ENCODE measurements around the gene CBX2. TPM values are rescaled to one million over a fixed set of nuclear protein-coding genes. Genes with fewer than 3 reads are reported as not detected.
A peak's percentile ranks its signal among the peaks of the same experiment; 100 is the strongest.

The CBX2 gene
- total RNA-seq, 3 donors from 2014 or later (not counting 1 experiment from before 2014, with no cell fraction given), result 0.18 to 1.3 TPM; not detected in 1

DNA sequence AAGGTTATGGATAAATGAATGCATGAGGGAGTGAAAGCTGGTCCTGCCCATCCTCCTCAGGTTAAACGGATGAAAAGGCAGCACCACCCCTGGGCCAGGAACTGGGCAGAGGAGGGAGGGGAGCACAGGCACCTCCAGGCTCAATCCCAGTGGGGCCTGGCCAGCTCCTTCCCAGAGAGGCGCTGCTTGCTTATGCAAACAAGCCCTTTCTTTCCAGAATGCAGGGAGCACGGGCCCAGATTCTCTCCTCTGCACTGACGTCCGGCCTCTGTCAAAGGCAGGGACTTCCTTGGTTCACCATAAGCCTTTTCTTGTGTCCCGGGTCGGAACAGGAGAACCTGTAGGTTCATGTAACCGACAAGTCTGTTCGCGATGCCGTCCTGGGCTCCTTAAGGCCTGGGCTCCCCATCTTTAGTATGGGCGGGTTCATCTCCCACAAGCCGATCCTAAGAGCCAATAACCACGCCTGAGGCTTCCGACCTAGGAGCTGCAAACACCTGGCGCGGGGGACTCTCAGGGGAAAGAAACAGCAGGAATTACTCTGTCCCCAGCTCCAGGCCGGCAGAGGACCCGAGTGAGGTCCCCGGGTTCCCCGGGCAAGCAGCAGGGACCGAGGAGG lies 30.9 kb upstream of the CBX2 start:
- peaks cover 19 to 22% of the 10 kb centered on the region in 2 donors for H3K27me3 Mint-ChIP-seq (ENCODE audit: low read depth in 2 of 2)
- H3K27ac Mint-ChIP-seq, result no peak overlapping the region
- DNase-seq (peak in 1 of 2 donors; percentile 28), ATAC-seq (no peak)
- Histone ChIP-seq H3K4me1 (ENCODE audit: control insufficient read depth, insufficient read depth, low read length) (peaks cover 17% of the 10 kb centered on the region), H3K27ac (ENCODE audit: low read length) (no peak overlapping the region), H3K36me3 (ENCODE audit: control insufficient read depth, insufficient read depth, low read length) (no peaks in the 10 kb centered on the region), H3K4me3 (ENCODE audit: low read length) (no peak overlapping the region), H3K27me3 (ENCODE audit: control insufficient read depth, insufficient read depth, low read length) (peaks cover 34% of the 10 kb centered on the region), H3K9me3 (ENCODE audit: control insufficient read depth, insufficient read depth, low read length) (no peaks in the 10 kb centered on the region)
- H3K4me3 Mint-ChIP-seq, result no peak overlapping the region
- TF ChIP-seq, protein P1, sequence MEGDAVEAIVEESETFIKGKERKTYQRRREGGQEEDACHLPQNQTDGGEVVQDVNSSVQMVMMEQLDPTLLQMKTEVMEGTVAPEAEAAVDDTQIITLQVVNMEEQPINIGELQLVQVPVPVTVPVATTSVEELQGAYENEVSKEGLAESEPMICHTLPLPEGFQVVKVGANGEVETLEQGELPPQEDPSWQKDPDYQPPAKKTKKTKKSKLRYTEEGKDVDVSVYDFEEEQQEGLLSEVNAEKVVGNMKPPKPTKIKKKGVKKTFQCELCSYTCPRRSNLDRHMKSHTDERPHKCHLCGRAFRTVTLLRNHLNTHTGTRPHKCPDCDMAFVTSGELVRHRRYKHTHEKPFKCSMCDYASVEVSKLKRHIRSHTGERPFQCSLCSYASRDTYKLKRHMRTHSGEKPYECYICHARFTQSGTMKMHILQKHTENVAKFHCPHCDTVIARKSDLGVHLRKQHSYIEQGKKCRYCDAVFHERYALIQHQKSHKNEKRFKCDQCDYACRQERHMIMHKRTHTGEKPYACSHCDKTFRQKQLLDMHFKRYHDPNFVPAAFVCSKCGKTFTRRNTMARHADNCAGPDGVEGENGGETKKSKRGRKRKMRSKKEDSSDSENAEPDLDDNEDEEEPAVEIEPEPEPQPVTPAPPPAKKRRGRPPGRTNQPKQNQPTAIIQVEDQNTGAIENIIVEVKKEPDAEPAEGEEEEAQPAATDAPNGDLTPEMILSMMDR (IDR thresholded peaks at IDR 0.05), result no peak
- H3K36me3 Mint-ChIP-seq, result no peaks in the 10 kb centered on the region
- intact Hi-C loops (cut with micrococcal nuclease), result loop anchor here (5.0 kb wide), 2 partner anchors 50 to 95 kb away; partner anchors contain the start of gene CBX8
- H3K9me3 Mint-ChIP-seq, result no peaks in the 10 kb centered on the region
- peaks cover 7 to 14% of the 10 kb centered on the region in 2 donors for H3K4me1 Mint-ChIP-seq
- 45% methylated on average over 22 of the region's 22 CpGs for WGBS (ENCODE audit: insufficient coverage)

- H3K4me3 ChIP-seq (ENCODE audit: low read length), result no peak overlapping the region
- H3K27ac ChIP-seq (ENCODE audit: low read length), result no peak overlapping the region
- peaks cover 19 to 22% of the 10 kb centered on the region in 2 donors for H3K27me3 Mint-ChIP-seq (ENCODE audit: low read depth in 2 of 2)
- H3K4me3 Mint-ChIP-seq, result no peak overlapping the region
- H3K27ac Mint-ChIP-seq, result no peak overlapping the region
- ATAC-seq, result no peak
- no peaks in the 10 kb centered on the region for H3K9me3 Mint-ChIP-seq
- peaks cover 31% of the 10 kb centered on the region for H3K27me3 ChIP-seq (ENCODE audit: control insufficient read depth, insufficient read depth, low read length)
- H3K36me3 ChIP-seq (ENCODE audit: control insufficient read depth, insufficient read depth, low read length), result no peaks in the 10 kb centered on the region
- TF ChIP-seq, protein P1 (IDR thresholded peaks at IDR 0.05), result no peak
- 5% methylated on average over 74 of the region's 74 CpGs for WGBS (ENCODE audit: insufficient coverage)
- H3K36me3 Mint-ChIP-seq, result no peaks in the 10 kb centered on the region
- peak in 1 of 2 donors; percentile 44 for DNase-seq
- peaks cover 13% of the 10 kb centered on the region for H3K4me1 ChIP-seq (ENCODE audit: control insufficient read depth, insufficient read depth, low read length)
- peaks cover 7 to 12% of the 10 kb centered on the region in 2 donors for H3K4me1 Mint-ChIP-seq
- intact Hi-C loops (cut with micrococcal nuclease), result loop anchor here (5.0 kb wide), 2 partner anchors 50 to 95 kb away; partner anchors contain the start of gene CBX8
- no peaks in the 10 kb centered on the region for H3K9me3 ChIP-seq (ENCODE audit: control insufficient read depth, insufficient read depth, low read length)
Measured at GRCh38 chr17:79747508-79748294, 30.2 kb upstream of the CBX2 start.

GRCh38 chr17:79748295-79749099 lies 29.5 kb upstream of the CBX2 start:
- H3K27ac ChIP-seq (ENCODE audit: low read length), result no peak overlapping the region
- whole genome bisulfite sequencing (ENCODE audit: insufficient coverage), result 8% methylated on average over 55 of the region's 55 CpGs
- TF ChIP-seq, protein P1 (IDR thresholded peaks at IDR 0.05), result no peak
- Mint-ChIP-seq H3K9me3 (no peaks in the 10 kb centered on the region), H3K4me1 (peaks cover 7 to 12% of the 10 kb centered on the region in 2 donors), H3K36me3 (no peaks in the 10 kb centered on the region), H3K4me3 (no peak overlapping the region), H3K27me3 (ENCODE audit: low read depth in 2 of 2) (peaks cover 19 to 22% of the 10 kb centered on the region in 2 donors), H3K27ac (no peak overlapping the region)
- H3K9me3 ChIP-seq (ENCODE audit: control insufficient read depth, insufficient read depth, low read length), result no peaks in the 10 kb centered on the region
- peaks cover 13% of the 10 kb centered on the region for H3K4me1 ChIP-seq (ENCODE audit: control insufficient read depth, insufficient read depth, low read length)
- H3K36me3 ChIP-seq (ENCODE audit: control insufficient read depth, insufficient read depth, low read length), result no peaks in the 10 kb centered on the region
- intact Hi-C loops (cut with micrococcal nuclease), result loop anchor here (5.0 kb wide), 2 partner anchors 49 to 94 kb away; partner anchors contain the start of gene CBX8
- ATAC-seq (no peak), DNase-seq (no peak)
- peaks cover 31% of the 10 kb centered on the region for H3K27me3 ChIP-seq (ENCODE audit: control insufficient read depth, insufficient read depth, low read length)
- no peak overlapping the region for H3K4me3 ChIP-seq (ENCODE audit: low read length)
